ENCODE data around the gene CBLB. TPM values are rescaled to one million over a fixed set of nuclear protein-coding genes. Genes with fewer than 3 reads are reported as not detected.

The CBLB gene
- total and polyA plus RNA-seq, 2 experiments from 2014 or later: 20.5 to 47.7 TPM

- Mint-ChIP-seq H3K36me3 (ENCODE audit: low read depth) (no peaks in the 10 kb centered on the region), H3K4me3 (no peak overlapping the region), H3K27me3 (ENCODE audit: insufficient read depth, low read depth, poor library complexity) (no peaks in the 10 kb centered on the region), H3K27ac (no peak overlapping the region), H3K4me1 (no peaks in the 10 kb centered on the region), H3K9me3 (peaks cover 6% of the 10 kb centered on the region)
- Histone ChIP-seq H3K27ac (ENCODE audit: low read depth) (no peak overlapping the region), H3K4me2 (no peak overlapping the region), H3K9me2 (ENCODE audit: insufficient read depth) (no peaks in the 10 kb centered on the region), H3K4me3 (no peak overlapping the region), H3K27me3 (ENCODE audit: insufficient read depth) (no peaks in the 10 kb centered on the region), H3F3A (replicated peaks; ENCODE audit: low read depth) (no peaks in the 10 kb centered on the region), H2AFZ (no peak overlapping the region), H4K20me1 (replicated peaks; ENCODE audit: insufficient read depth) (no peaks in the 10 kb centered on the region), H3K36me3 (ENCODE audit: insufficient read depth) (no peaks in the 10 kb centered on the region), H3K4me1 (ENCODE audit: insufficient read depth) (0 out of 2 replicates have a peak, but pooled peaks cover 3% of the 10 kb centered on the region), H3K79me2 (replicated peaks; ENCODE audit: insufficient read depth) (no peaks in the 10 kb centered on the region)
- TF ChIP-seq ZNF114 (CRISPR knock-in tag; IDR thresholded peaks at IDR 0.05) (no peak), JUNB (IDR thresholded peaks at IDR 0.05; ENCODE audit: unreplicated experiment) (no peak), ZNF462 (CRISPR knock-in tag; IDR thresholded peaks at IDR 0.05) (no peak), ETS1 (IDR thresholded peaks at IDR 0.05) (no peak), POLR2AphosphoS5 (IDR thresholded peaks at IDR 0.05; ENCODE audit: low read depth) (no peak), EZH2phosphoT487 (IDR thresholded peaks at IDR 0.05; ENCODE audit: unreplicated experiment) (no peak), NANOG (IDR thresholded peaks at IDR 0.05; ENCODE audit: borderline replicate concordance) (no peak), CREB1 (CRISPR knock-in tag; IDR thresholded peaks at IDR 0.05; ENCODE audit: low read depth) (no peak), ZNF331 (CRISPR knock-in tag; IDR thresholded peaks at IDR 0.05; ENCODE audit: low read depth) (no peak), REST (IDR thresholded peaks at IDR 0.05; ENCODE audit: unreplicated experiment) (no peak), EZH2 (IDR thresholded peaks at IDR 0.05; ENCODE audit: low read depth, unreplicated experiment) (no peak), STAT1 (IDR thresholded peaks at IDR 0.05; ENCODE audit: unreplicated experiment) (no peak)
- TF ChIP-seq, protein P1, sequence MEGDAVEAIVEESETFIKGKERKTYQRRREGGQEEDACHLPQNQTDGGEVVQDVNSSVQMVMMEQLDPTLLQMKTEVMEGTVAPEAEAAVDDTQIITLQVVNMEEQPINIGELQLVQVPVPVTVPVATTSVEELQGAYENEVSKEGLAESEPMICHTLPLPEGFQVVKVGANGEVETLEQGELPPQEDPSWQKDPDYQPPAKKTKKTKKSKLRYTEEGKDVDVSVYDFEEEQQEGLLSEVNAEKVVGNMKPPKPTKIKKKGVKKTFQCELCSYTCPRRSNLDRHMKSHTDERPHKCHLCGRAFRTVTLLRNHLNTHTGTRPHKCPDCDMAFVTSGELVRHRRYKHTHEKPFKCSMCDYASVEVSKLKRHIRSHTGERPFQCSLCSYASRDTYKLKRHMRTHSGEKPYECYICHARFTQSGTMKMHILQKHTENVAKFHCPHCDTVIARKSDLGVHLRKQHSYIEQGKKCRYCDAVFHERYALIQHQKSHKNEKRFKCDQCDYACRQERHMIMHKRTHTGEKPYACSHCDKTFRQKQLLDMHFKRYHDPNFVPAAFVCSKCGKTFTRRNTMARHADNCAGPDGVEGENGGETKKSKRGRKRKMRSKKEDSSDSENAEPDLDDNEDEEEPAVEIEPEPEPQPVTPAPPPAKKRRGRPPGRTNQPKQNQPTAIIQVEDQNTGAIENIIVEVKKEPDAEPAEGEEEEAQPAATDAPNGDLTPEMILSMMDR (conservative IDR thresholded peaks at IDR 0.05; ENCODE audit: low read depth in 2 of 2): no peak
- DNase-seq (ENCODE audit: low spot score) (no peak), ATAC-seq (no peak)
These were observed 262.8 kb downstream of the CBLB start for GRCh38 chr3:105606016-105606415.

All from GM23338 (cell line).